ENCODE measurements around the gene LYZ.

LYZ gene

GRCh38 chr12:69389831-69390230 lies 41.6 kb downstream of the LYZ start:
- DNase-seq, result no peak

DNA sequence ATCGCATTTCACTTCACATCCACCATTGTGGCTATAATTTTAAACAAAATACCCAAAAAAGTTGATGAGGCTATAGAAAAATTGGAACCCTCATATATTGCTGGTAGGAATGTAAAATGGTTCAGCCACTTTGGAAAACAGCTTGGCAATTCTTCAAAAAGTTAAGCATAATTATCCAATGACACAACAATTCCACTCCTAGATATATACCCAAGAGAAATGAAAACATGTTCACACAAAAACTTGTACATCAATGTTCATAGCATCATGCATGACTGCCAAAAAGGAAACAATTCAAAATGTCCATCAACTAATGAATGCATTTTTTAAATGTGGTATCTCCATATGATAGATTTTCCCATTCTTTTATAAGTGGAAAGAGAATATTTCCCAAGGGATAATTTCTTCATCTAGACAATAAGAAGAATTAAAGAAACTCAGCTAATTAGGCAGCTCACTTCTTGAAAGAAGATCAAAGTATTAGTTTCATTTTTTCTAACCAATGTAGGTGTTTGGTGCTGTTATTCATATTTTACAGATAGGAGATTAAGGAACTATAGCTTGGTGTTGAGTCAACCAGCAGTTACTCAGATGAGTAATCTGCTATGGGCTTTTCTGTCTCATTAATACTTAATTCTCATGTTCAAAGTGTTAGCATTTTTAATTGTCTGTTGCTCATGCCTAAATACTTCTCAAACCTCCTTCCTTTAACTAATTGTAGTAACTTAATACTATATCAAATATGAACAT lies 44.2 kb downstream of the LYZ start:
- DNase-seq, result no peak

DNA sequence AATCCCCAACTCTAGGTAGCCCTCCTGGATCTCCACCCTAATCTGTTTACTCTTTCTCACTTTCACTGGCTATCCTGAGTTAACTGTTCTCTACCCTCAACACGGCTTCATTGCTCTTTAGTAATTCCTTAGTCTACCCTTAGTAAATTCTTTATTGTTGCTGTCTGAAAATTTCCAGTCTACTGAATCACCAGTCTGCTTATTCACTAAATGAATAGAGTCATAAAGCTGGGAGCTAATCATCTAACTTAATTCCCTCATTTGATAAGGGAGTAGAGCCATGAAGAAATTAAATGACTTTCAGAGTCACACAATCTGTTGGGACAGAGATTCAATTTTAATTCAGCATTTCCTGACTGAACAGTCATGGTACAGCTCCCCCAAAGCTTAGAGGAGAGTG lies 47.9 kb downstream of the LYZ start:
- DNase-seq, result no peak

- no peak for DNase-seq
Observed at GRCh38 chr12:69396963-69397362, 48.8 kb downstream of the LYZ start.

- DNase-seq, result no peak
Observed at GRCh38 chr12:69397978-69398377, 49.8 kb downstream of the LYZ start.

DNA sequence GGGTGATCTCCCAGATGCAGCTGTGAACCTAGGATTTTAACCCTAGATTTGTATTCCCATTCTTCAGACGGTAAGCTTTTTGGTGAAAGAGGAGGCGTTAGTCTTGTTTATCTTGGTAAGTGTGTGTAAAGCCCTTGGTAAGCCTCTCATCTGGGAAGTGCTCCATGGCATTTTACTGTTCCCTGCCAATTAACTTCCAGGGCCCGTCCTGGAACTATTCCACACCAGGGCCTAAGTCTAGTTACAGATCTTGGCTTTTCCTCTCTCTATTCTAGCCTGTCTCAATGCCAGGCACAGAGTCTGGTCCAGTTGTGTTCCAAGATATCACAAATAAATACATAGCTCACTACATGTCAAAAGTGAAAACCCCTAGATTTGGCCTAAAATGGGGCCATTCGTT lies 53.8 kb downstream of the LYZ start:
- DNase-seq, result no peak
